Gastrocnemius medialis (tissue), 4 donors: Measurements from ENCODE around the gene HOXD9.

Source experiments
- CTCF ChIP-seq, 5 experiments: fragments of 450-650 bp in 3 of 5; fragments of 200-600 bp in 2 of 5; sonication (generic) in 2 of 5; IDR thresholded peaks in 4 of 5; conservative IDR thresholded peaks in 1 of 5; 1 replicate in 4 of 5; 2 replicates in 1 of 5; pipeline ENCODE4 v1.5.1; 2016 to 2019; ENCODE audit warnings: antibody characterized with exemption in 5 of 5, mild to moderate bottlenecking in 3 of 5, moderate library complexity in 3 of 5
- POLR2A ChIP-seq, 2 donors: fragments of 450-650 bp; IDR thresholded peaks; one replicate each; pipeline ENCODE4 v1.6.1; 2017; ENCODE audit warnings: antibody characterized with exemption in 2 of 2, mild to moderate bottlenecking in 2 of 2, moderate library complexity in 2 of 2

DNA sequence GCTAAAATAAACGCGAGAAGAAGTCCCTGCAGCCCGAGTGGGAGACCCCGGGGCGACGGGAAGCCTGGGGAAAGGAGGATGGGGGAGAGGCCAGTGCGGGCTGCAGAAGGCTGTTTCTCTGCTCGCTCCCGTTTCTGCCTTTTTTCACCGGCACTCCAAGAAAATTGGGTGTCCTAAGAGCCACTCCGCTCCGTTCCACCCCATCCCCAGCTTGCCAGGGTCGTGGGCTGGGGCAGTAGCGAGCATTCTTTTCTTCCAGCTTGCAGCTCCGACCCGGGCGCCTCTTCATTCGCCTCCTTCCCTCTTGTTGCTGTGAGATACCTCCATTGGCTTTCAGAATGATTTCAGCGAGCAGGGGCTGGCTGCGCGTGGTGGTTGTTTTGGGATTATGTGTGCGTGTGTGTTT lies 35.7 kb downstream of the HOXD9 start:
- TF ChIP-seq CTCF (IDR thresholded peaks at IDR 0.05 in 4 of 5, conservative IDR thresholded peaks at IDR 0.05 in 1 of 5) (no peak), POLR2A (IDR thresholded peaks at IDR 0.05) (no peak)
